ENCODE measurements around the gene TNXB.

Gene TNXB

GRCh38 chr6:32096394-32097258, 12.5 kb downstream of the TNXB start:
- H3K27ac ChIP-seq = no peak overlapping the region
- TF ChIP-seq ZFX (IDR thresholded peaks at IDR 0.05) (no peak), CTCF (conservative IDR thresholded peaks at IDR 0.05) (no peak; the same call in 1 of the 2 replicates)

GRCh38 chr6:32096087-32096393, 13.1 kb downstream of the TNXB start:
- TF ChIP-seq CTCF (conservative IDR thresholded peaks at IDR 0.05) (no peak), ZFX (IDR thresholded peaks at IDR 0.05) (no peak)

GRCh38 chr6:32095338-32096086, 13.6 kb downstream of the TNXB start:
- H3K27ac ChIP-seq = no peak overlapping the region
- TF ChIP-seq ZFX (IDR thresholded peaks at IDR 0.05) (no peak), CTCF (conservative IDR thresholded peaks at IDR 0.05) (no peak)

More at GRCh38 chr6:32096087-32096393, 13.1 kb downstream of the TNXB start:
- no peak overlapping the region for H3K27ac ChIP-seq

- TF ChIP-seq CTCF (conservative IDR thresholded peaks at IDR 0.05) = no peak
- TF ChIP-seq ZFX (IDR thresholded peaks at IDR 0.05) = no peak
- H3K27ac ChIP-seq = no peak overlapping the region
Observed at GRCh38 chr6:32092760-32093497, 16.2 kb downstream of the TNXB start.

GRCh38 chr6:32089082-32089828, 19.9 kb downstream of the TNXB start:
- TF ChIP-seq CTCF (conservative IDR thresholded peaks at IDR 0.05) = no peak
- TF ChIP-seq ZFX (IDR thresholded peaks at IDR 0.05) = no peak

GRCh38 chr6:32088487-32089049, 20.6 kb downstream of the TNXB start:
- no peak for TF ChIP-seq ZFX (IDR thresholded peaks at IDR 0.05)
- TF ChIP-seq CTCF (conservative IDR thresholded peaks at IDR 0.05) = no peak
- H3K27ac ChIP-seq = no peak overlapping the region

More at GRCh38 chr6:32089082-32089828, 19.9 kb downstream of the TNXB start:
- H3K27ac ChIP-seq = no peak overlapping the region

All from C4-2B (cell line).